ENCODE measurements around the gene CRTAC1. TPM values are rescaled to one million over a fixed set of nuclear protein-coding genes. Genes with fewer than 3 reads are reported as not detected.

The CRTAC1 gene
- total RNA-seq, 1 experiment from 2014 or later: 0.20 TPM

GRCh38 chr10:97999066-97999922 lies 31.1 kb downstream of the CRTAC1 start:
- H3K79me2 ChIP-seq (ENCODE audit: insufficient read depth, low read length): no peaks in the 10 kb centered on the region
- peak; percentile 42; the same call in 1 of the 2 replicates for ATAC-seq
- no peaks in the 10 kb centered on the region for H3K4me1 ChIP-seq (ENCODE audit: control insufficient read depth in 1 of 2, insufficient read depth in 2 of 2, low read length in 2 of 2)
- no peak overlapping the region for H3K27ac ChIP-seq (ENCODE audit: low read depth, low read length)
- DNase-seq (ENCODE audit: low read depth, low spot score): no peak
- ChIA-PET POLR2A (no interaction called here), CTCF (no interaction called here), RAD21 (ENCODE audit: low non-redundant PET in 1 of 2, low total read pairs in 2 of 2, uncharacterized antibody in 2 of 2, unreplicated experiment in 2 of 2) (no interaction called here)
- TF ChIP-seq SIN3A (IDR thresholded peaks at IDR 0.05; ENCODE audit: low read depth) (no peak), FOSL1 (IDR thresholded peaks at IDR 0.05; ENCODE audit: low read depth) (no peak), RAD21 (IDR thresholded peaks at IDR 0.05; ENCODE audit: low read depth) (no peak), REST (IDR thresholded peaks at IDR 0.05; ENCODE audit: low read depth) (peak; percentile 38), YY1 (IDR thresholded peaks at IDR 0.05; ENCODE audit: extremely low read depth, insufficient replicate concordance, low read depth, low read length) (no peak), EZH2phosphoT487 (IDR thresholded peaks at IDR 0.05; ENCODE audit: borderline replicate concordance) (no peak)
- no TSS peak for BruUV-seq (replicated peaks)
- no peaks in the 10 kb centered on the region for H3K9me3 ChIP-seq (ENCODE audit: control insufficient read depth in 1 of 2, insufficient read depth in 1 of 2, low read depth in 1 of 2, low read length in 2 of 2)
- H3K4me2 ChIP-seq (ENCODE audit: low read length): no peak overlapping the region
- H3K36me3 ChIP-seq (ENCODE audit: control insufficient read depth in 1 of 2, insufficient read depth in 2 of 2, low read length in 2 of 2): no peaks in the 10 kb centered on the region
- no peak overlapping the region for H3K4me3 ChIP-seq (replicated peaks in 1 of 2; ENCODE audit: low read depth in 1 of 2, low read length in 2 of 2)
- intact Hi-C loops (cut with micrococcal nuclease): no loop called here
- no peaks in the 10 kb centered on the region for H3K9me2 ChIP-seq (ENCODE audit: insufficient read depth)
- no peak overlapping the region for H3K9ac ChIP-seq (ENCODE audit: low read length)
- H4K20me1 ChIP-seq (ENCODE audit: insufficient read depth): no peaks in the 10 kb centered on the region
- no peak overlapping the region for H2AFZ ChIP-seq (ENCODE audit: low read depth, low read length, poor library complexity, severe bottlenecking)
- H3K27me3 ChIP-seq (ENCODE audit: insufficient read depth, low read length): peaks cover 14% of the 10 kb centered on the region

All from HCT116 (cell line).